Upper lobe of right lung (tissue), 1 donor: ENCODE results near the gene SLC4A5. TPM values are rescaled to one million over a fixed set of nuclear protein-coding genes. Genes with fewer than 3 reads are reported as not detected.

Experiments
- ATAC-seq: fragments of 200-7000 bp; cut with Tn5 transposase; one replicate; pipeline ENCODE4 v1.9.1; 2020; ENCODE audit warnings: mild to moderate bottlenecking, moderate library complexity
- DNase-seq: peaks from one replicate; pipeline ENCODE4 v3.0.0-alpha.2; 2020
- H3K27ac ChIP-seq: fragments of 200-600 bp; one replicate; pipeline ENCODE4 v1.8.0; 2022
- H3K27me3 ChIP-seq: fragments of 200-600 bp; one replicate; pipeline ENCODE4 v1.8.0; 2022; ENCODE audit warnings: mild to moderate bottlenecking
- H3K36me3 ChIP-seq: fragments of 200-600 bp; one replicate; pipeline ENCODE4 v1.8.0; 2022
- H3K4me1 ChIP-seq: fragments of 200-600 bp; one replicate; pipeline ENCODE4 v1.8.0; 2022
- H3K4me3 ChIP-seq: fragments of 200-600 bp; one replicate; pipeline ENCODE4 v1.8.0; 2022; ENCODE audit warnings: mild to moderate bottlenecking
- H3K9me3 ChIP-seq: fragments of 200-600 bp; one replicate; pipeline ENCODE4 v1.8.0; 2022
- intact Hi-C: fragments of 100-400 bp; cut with DNase I; formaldehyde crosslinking; loops from one replicate; pipeline ENCODE4 v1.11.0; 2022
- total RNA-seq: library from RNA; stranded (reverse); fragmentation: NEBNext Ultra II Directional; extraction: Animal tissue kit (Norgen Biotek cat#: 25700); gene quantifications from one replicate; pipeline ENCODE4 v1.2.1, GENCODE V29; 2021
- TF ChIP-seq, protein P1 (sequence below): fragments of 200-600 bp; IDR thresholded peaks from one replicate; pipeline ENCODE4 v1.8.0; 2022; ENCODE audit warnings: antibody characterized with exemption
- donor health status: DM: no; HTN: yes; CAD: no; lungs with severe emphysema.

The SLC4A5 gene
- total RNA-seq, 1 donor from 2014 or later: 3.2 TPM

DNA sequence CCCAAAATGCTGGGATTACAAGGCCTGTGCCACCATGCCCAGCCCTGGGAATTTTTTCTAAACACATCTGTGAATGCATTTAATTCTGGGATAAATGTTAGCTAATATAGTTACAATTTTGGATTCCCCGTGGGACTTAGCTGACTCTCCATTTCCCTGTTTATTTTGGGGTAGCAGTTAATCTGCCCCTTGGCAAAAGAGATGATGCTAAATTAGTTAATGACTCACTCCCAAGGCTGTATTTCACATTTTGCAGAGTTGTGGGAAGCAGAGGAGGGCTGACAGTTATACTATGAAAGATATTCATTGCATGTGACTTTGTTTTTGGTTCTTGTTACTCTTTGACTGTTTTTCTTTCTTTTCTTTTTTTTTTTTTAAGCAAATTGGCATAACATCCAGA is 141.6 kb downstream of the SLC4A5 start:
- DNase-seq: no peak
- Histone ChIP-seq H3K36me3 (peaks cover 5% of the 10 kb centered on the region), H3K4me3 (no peak overlapping the region), H3K4me1 (peaks cover 26% of the 10 kb centered on the region), H3K27ac (no peak overlapping the region), H3K27me3 (no peaks in the 10 kb centered on the region), H3K9me3 (no peaks in the 10 kb centered on the region)
- intact Hi-C loops: no loop called here
- TF ChIP-seq, protein P1, sequence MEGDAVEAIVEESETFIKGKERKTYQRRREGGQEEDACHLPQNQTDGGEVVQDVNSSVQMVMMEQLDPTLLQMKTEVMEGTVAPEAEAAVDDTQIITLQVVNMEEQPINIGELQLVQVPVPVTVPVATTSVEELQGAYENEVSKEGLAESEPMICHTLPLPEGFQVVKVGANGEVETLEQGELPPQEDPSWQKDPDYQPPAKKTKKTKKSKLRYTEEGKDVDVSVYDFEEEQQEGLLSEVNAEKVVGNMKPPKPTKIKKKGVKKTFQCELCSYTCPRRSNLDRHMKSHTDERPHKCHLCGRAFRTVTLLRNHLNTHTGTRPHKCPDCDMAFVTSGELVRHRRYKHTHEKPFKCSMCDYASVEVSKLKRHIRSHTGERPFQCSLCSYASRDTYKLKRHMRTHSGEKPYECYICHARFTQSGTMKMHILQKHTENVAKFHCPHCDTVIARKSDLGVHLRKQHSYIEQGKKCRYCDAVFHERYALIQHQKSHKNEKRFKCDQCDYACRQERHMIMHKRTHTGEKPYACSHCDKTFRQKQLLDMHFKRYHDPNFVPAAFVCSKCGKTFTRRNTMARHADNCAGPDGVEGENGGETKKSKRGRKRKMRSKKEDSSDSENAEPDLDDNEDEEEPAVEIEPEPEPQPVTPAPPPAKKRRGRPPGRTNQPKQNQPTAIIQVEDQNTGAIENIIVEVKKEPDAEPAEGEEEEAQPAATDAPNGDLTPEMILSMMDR: no peak
- no peak for ATAC-seq

DNA sequence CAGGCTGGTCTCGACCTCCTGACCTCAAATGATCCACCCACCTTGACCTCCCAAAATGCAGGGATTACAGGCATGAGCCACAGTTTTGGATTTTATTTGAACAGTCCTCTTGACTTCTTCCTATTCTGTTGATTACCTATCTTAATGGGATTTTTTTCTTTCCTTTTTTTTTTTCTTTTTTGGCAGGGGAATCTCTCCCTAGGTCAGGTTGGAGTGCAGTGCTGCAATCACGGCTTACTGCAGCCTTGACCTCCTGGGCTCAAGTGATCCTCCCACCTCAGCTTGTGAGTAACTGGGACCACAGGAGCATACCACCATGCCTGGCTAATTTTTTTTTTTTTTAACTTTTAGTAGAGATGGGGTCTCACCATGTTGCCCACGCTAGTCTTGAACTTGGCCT is 142.0 kb downstream of the SLC4A5 start:
- peaks cover 22% of the 10 kb centered on the region for H3K4me1 ChIP-seq
- H3K27me3 ChIP-seq: no peaks in the 10 kb centered on the region
- no peaks in the 10 kb centered on the region for H3K9me3 ChIP-seq
- DNase-seq (no peak), ATAC-seq (no peak)
- H3K36me3 ChIP-seq: peaks cover 5% of the 10 kb centered on the region
- no peak overlapping the region for H3K4me3 ChIP-seq
- intact Hi-C loops: no loop called here
- H3K27ac ChIP-seq: no peak overlapping the region
- TF ChIP-seq, protein P1: no peak

DNA sequence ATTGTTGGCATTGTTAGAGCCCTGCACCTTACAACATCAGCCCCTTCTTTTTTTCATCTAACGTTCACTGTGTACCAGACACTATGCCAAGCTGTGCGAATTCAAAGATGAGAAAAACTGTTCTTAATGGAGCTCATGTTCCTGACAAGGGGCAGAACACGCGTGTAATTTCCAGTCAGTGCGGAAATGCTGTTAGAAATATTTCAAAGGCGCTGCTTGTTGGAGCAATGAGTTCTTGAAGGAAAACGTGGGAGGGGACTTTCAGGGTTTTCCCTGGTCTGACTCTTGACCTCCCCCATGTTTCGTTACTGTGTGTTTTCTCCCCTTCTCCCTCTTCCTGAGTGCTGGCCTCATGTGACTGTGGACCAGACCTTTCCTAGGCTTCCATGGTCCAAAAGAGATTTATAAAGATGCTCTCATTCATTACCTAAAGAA is 143.3 kb downstream of the SLC4A5 start:
- DNase-seq: no peak
- intact Hi-C loops: no loop called here

DNA sequence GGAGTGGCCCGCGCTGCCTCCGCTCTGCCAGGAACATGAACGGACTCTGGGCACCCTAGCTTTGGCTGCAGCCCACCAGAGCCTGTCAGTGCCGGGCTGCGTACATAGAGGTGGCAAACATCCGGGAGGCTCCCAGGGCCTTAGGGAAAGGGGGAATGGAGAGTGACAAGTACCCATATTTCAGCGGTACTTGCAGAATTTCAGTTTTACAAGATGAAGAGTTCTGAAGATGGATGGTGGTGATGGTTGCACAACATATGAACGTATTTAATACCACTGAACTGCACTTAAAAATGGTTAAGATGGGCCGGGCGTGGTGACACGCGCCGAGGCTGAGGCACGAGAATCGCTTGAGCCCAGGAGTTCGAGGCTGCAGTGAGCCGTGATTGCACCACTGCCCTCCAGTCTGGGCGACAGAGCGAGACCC is 143.9 kb downstream of the SLC4A5 start:
- DNase-seq (no peak), ATAC-seq (no peak)
- intact Hi-C loops: no loop called here
- peak overlapping the region; percentile 94 for H3K27ac ChIP-seq
- H3K36me3 ChIP-seq: peaks cover 5% of the 10 kb centered on the region
- peak overlapping the region; percentile 87 for H3K4me3 ChIP-seq
- H3K27me3 ChIP-seq: no peaks in the 10 kb centered on the region
- TF ChIP-seq, protein P1: no peak
- peaks cover 13% of the 10 kb centered on the region for H3K4me1 ChIP-seq
- no peaks in the 10 kb centered on the region for H3K9me3 ChIP-seq

More for the DNA sequence above, 143.3 kb downstream of the SLC4A5 start:
- ATAC-seq: no peak
- Histone ChIP-seq H3K27ac (peak overlapping the region; percentile 94), H3K4me3 (peak overlapping the region; percentile 87), H3K4me1 (peaks cover 13% of the 10 kb centered on the region), H3K27me3 (no peaks in the 10 kb centered on the region), H3K9me3 (no peaks in the 10 kb centered on the region), H3K36me3 (peaks cover 5% of the 10 kb centered on the region)
- TF ChIP-seq, protein P1: no peak

DNA sequence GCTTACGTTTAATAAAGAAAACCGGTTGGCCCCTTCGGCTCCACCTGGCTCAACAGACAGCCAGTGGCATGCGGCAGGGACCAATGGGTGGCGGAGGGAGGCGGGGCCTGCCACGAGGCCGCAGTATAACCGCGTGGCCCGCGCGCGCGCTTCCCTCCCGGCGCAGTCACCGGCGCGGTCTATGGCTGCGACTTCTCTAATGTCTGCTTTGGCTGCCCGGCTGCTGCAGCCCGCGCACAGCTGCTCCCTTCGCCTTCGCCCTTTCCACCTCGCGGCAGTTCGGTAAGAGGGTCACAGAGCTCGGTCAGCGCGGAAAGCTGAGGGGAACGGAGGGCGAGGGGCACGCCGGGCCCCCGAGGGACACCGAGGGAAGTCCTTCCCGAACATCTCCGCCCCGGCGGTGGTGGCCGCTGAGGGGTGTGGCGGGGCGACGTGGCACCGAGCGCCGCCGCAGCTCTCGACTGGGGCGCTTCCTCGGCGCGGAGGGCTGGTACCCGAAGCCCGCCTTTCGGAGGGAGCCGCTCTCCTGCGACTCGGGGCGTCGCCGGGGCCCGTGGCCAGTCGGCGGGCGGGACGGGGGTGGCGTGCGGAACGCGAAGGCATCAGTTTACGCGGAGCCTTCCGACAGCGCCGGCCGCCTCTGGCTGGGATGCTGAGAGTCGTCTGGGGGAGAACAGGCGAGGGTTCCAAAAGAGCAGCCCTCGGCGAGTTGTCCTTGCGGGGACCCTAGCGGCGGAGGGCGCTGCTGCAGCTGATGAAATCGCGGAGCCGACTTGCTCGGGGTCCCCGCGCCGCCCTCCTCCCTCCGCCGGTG is 144.5 kb downstream of the SLC4A5 start, which contains the start of gene MTHFD2:
Gene MTHFD2 (plus strand): TSS at position 155 of the 814 bp plus-strand sequence. CDS start 27 bp downstream, at position 182.
- peak within 1 kb of the TSS; percentile 94 for H3K27ac ChIP-seq
- ATAC-seq (peak; percentile 98), DNase-seq (peak; percentile 95)
- H3K4me1 ChIP-seq: peaks cover 13% of the 10 kb centered on the region
- peak within 1 kb of the TSS; percentile 87 for H3K4me3 ChIP-seq
- H3K27me3 ChIP-seq: no peaks in the 10 kb centered on the region
- intact Hi-C loops: no loop called here
- peaks cover 5% of the 10 kb centered on the region for H3K36me3 ChIP-seq
- H3K9me3 ChIP-seq: no peaks in the 10 kb centered on the region
- TF ChIP-seq, protein P1: peak; percentile 76
